ENCODE measurements around the gene FAM83C.

FAM83C gene

GRCh38 chr20:35332540-35333200, 40.4 kb upstream of the FAM83C start:
- H3K4me3 ChIP-seq (ENCODE audit: insufficient read length, low read depth): no peak overlapping the region
- DNase-seq (ENCODE audit: low read depth, low spot score): no peak
- TF ChIP-seq ZNF274 (IDR thresholded peaks at IDR 0.05; ENCODE audit: low read depth, low read length): no peak
- TF ChIP-seq SUZ12 (IDR thresholded peaks at IDR 0.05; ENCODE audit: extremely low read depth, insufficient read depth, insufficient read length): no peak
- no peak for TF ChIP-seq YY1 (IDR thresholded peaks at IDR 0.05; ENCODE audit: insufficient read depth, insufficient read length)
- no peaks in the 10 kb centered on the region for H3K9me3 ChIP-seq (ENCODE audit: insufficient read depth, low read length)
- no peaks in the 10 kb centered on the region for H3K27me3 ChIP-seq (ENCODE audit: insufficient read depth, insufficient read length)
- no peak overlapping the region for H3K9ac ChIP-seq (ENCODE audit: insufficient read length, low read depth)
- H3K4me1 ChIP-seq (ENCODE audit: insufficient read depth, insufficient read length): no peaks in the 10 kb centered on the region
- peaks cover 19% of the 10 kb centered on the region for H3K36me3 ChIP-seq (ENCODE audit: insufficient read depth, insufficient read length, low read length)

- no peaks in the 10 kb centered on the region for H3K27me3 ChIP-seq (ENCODE audit: insufficient read depth, insufficient read length)
- H3K4me1 ChIP-seq (ENCODE audit: insufficient read depth, insufficient read length): no peaks in the 10 kb centered on the region
- H3K36me3 ChIP-seq (ENCODE audit: insufficient read depth, insufficient read length, low read length): peaks cover 17% of the 10 kb centered on the region
- no peak for TF ChIP-seq YY1 (IDR thresholded peaks at IDR 0.05; ENCODE audit: insufficient read depth, insufficient read length)
- TF ChIP-seq ZNF274 (IDR thresholded peaks at IDR 0.05; ENCODE audit: low read depth, low read length): no peak
- TF ChIP-seq SUZ12 (IDR thresholded peaks at IDR 0.05; ENCODE audit: extremely low read depth, insufficient read depth, insufficient read length): no peak
- no peak overlapping the region for H3K4me3 ChIP-seq (ENCODE audit: insufficient read length, low read depth)
- H3K9ac ChIP-seq (ENCODE audit: insufficient read length, low read depth): no peak overlapping the region
- DNase-seq (ENCODE audit: low read depth, low spot score): peak; percentile 55
- no peaks in the 10 kb centered on the region for H3K9me3 ChIP-seq (ENCODE audit: insufficient read depth, low read length)
These were observed 37.4 kb upstream of the FAM83C start for GRCh38 chr20:35329435-35330139.

GRCh38 chr20:35328689-35329088, 36.5 kb upstream of the FAM83C start:
- H3K9ac ChIP-seq (ENCODE audit: insufficient read length, low read depth): no peak overlapping the region
- no peak for DNase-seq (ENCODE audit: low read depth, low spot score)
- no peak for TF ChIP-seq ZNF274 (IDR thresholded peaks at IDR 0.05; ENCODE audit: low read depth, low read length)
- no peak for TF ChIP-seq SUZ12 (IDR thresholded peaks at IDR 0.05; ENCODE audit: extremely low read depth, insufficient read depth, insufficient read length)
- no peak for TF ChIP-seq YY1 (IDR thresholded peaks at IDR 0.05; ENCODE audit: insufficient read depth, insufficient read length)
- H3K36me3 ChIP-seq (ENCODE audit: insufficient read depth, insufficient read length, low read length): peaks cover 13% of the 10 kb centered on the region
- H3K4me1 ChIP-seq (ENCODE audit: insufficient read depth, insufficient read length): no peaks in the 10 kb centered on the region
- H3K4me3 ChIP-seq (ENCODE audit: insufficient read length, low read depth): no peak overlapping the region
- no peaks in the 10 kb centered on the region for H3K27me3 ChIP-seq (ENCODE audit: insufficient read depth, insufficient read length)
- H3K9me3 ChIP-seq (ENCODE audit: insufficient read depth, low read length): no peaks in the 10 kb centered on the region

- Histone ChIP-seq H3K27me3 (ENCODE audit: insufficient read depth, insufficient read length) (no peaks in the 10 kb centered on the region), H3K9me3 (ENCODE audit: insufficient read depth, low read length) (no peaks in the 10 kb centered on the region), H3K9ac (ENCODE audit: insufficient read length, low read depth) (no peak overlapping the region), H3K36me3 (ENCODE audit: insufficient read depth, insufficient read length, low read length) (peaks cover 13% of the 10 kb centered on the region), H3K4me1 (ENCODE audit: insufficient read depth, insufficient read length) (no peaks in the 10 kb centered on the region), H3K4me3 (ENCODE audit: insufficient read length, low read depth) (no peak overlapping the region)
- TF ChIP-seq ZNF274 (IDR thresholded peaks at IDR 0.05; ENCODE audit: low read depth, low read length) (no peak), SUZ12 (IDR thresholded peaks at IDR 0.05; ENCODE audit: extremely low read depth, insufficient read depth, insufficient read length) (no peak), YY1 (IDR thresholded peaks at IDR 0.05; ENCODE audit: insufficient read depth, insufficient read length) (no peak)
- no peak for DNase-seq (ENCODE audit: low read depth, low spot score)
These were observed 36.0 kb upstream of the FAM83C start for GRCh38 chr20:35328095-35328685.

GRCh38 chr20:35327074-35327976, 35.1 kb upstream of the FAM83C start:
- H3K9ac ChIP-seq (ENCODE audit: insufficient read length, low read depth): no peak overlapping the region
- TF ChIP-seq SUZ12 (IDR thresholded peaks at IDR 0.05; ENCODE audit: extremely low read depth, insufficient read depth, insufficient read length): no peak
- TF ChIP-seq YY1 (IDR thresholded peaks at IDR 0.05; ENCODE audit: insufficient read depth, insufficient read length): no peak
- TF ChIP-seq ZNF274 (IDR thresholded peaks at IDR 0.05; ENCODE audit: low read depth, low read length): no peak
- no peak for DNase-seq (ENCODE audit: low read depth, low spot score)
- no peaks in the 10 kb centered on the region for H3K4me1 ChIP-seq (ENCODE audit: insufficient read depth, insufficient read length)
- no peaks in the 10 kb centered on the region for H3K27me3 ChIP-seq (ENCODE audit: insufficient read depth, insufficient read length)
- no peaks in the 10 kb centered on the region for H3K9me3 ChIP-seq (ENCODE audit: insufficient read depth, low read length)
- H3K36me3 ChIP-seq (ENCODE audit: insufficient read depth, insufficient read length, low read length): peaks cover 12% of the 10 kb centered on the region
- H3K4me3 ChIP-seq (ENCODE audit: insufficient read length, low read depth): no peak overlapping the region

- H3K36me3 ChIP-seq (ENCODE audit: insufficient read depth, insufficient read length, low read length): peaks cover 9% of the 10 kb centered on the region
- no peak overlapping the region for H3K4me3 ChIP-seq (ENCODE audit: insufficient read length, low read depth)
- H3K9me3 ChIP-seq (ENCODE audit: insufficient read depth, low read length): no peaks in the 10 kb centered on the region
- H3K9ac ChIP-seq (ENCODE audit: insufficient read length, low read depth): no peak overlapping the region
- no peaks in the 10 kb centered on the region for H3K27me3 ChIP-seq (ENCODE audit: insufficient read depth, insufficient read length)
- no peaks in the 10 kb centered on the region for H3K4me1 ChIP-seq (ENCODE audit: insufficient read depth, insufficient read length)
- TF ChIP-seq ZNF274 (IDR thresholded peaks at IDR 0.05; ENCODE audit: low read depth, low read length) (no peak), YY1 (IDR thresholded peaks at IDR 0.05; ENCODE audit: insufficient read depth, insufficient read length) (no peak), SUZ12 (IDR thresholded peaks at IDR 0.05; ENCODE audit: extremely low read depth, insufficient read depth, insufficient read length) (no peak)
- no peak for DNase-seq (ENCODE audit: low read depth, low spot score)
These were observed 34.5 kb upstream of the FAM83C start for GRCh38 chr20:35326740-35327073.

Data from NT2/D1 (cell line).